Kidney (tissue), 14 donors: Measurements from ENCODE around the gene RREB1. TPM values are rescaled to one million over a fixed set of nuclear protein-coding genes. Genes with fewer than 3 reads are reported as not detected.
"Not testable (repeated sequence)": the region's sequence is repeated elsewhere in the genome, so short reads cannot be mapped to it uniquely, and the experiment has no call there.

ENCODE experiments used
- DNase-seq, 5 donors: peaks; one replicate each; pipeline ENCODE4 v3.0.0-alpha.2; 2013 to 2020
- FAIRE-seq: peaks from 2 replicates; lab custom pipeline; 2012; peaks lifted over from hg19 to GRCh38; lab: Jason Lieb, UNC
- H3K27ac ChIP-seq, 2 donors: one replicate each; pipeline ENCODE4 v1.7.0; 2013; ENCODE audit warnings: low read depth in 2 of 2, low read length in 2 of 2, inconsistent platforms in 1 of 2
- H3K27me3 ChIP-seq: one replicate; pipeline ENCODE4 v1.7.1; 2013; ENCODE audit warnings: low read length, inconsistent platforms; ENCODE audit not compliant: control insufficient read depth, insufficient read depth
- H3K36me3 ChIP-seq, 3 donors: one replicate each; pipeline versions ENCODE4 v1.7.0 to v1.7.1; 2013; ENCODE audit warnings: low read length in 3 of 3, control low read depth in 1 of 3, inconsistent platforms in 1 of 3; ENCODE audit not compliant: insufficient read depth in 3 of 3, control insufficient read depth in 2 of 3
- H3K4me1 ChIP-seq, 3 donors: one replicate each; pipeline versions ENCODE4 v1.7.0 to v1.7.1; 2013; ENCODE audit warnings: low read length in 3 of 3, inconsistent platforms in 1 of 3, low read depth in 1 of 3; ENCODE audit not compliant: control insufficient read depth in 2 of 3, insufficient read depth in 2 of 3
- H3K4me3 ChIP-seq, 3 donors: one replicate each; pipeline versions ENCODE4 v1.7.0 to v1.8.1; 2013; ENCODE audit warnings: low read length in 3 of 3, control low read depth in 1 of 3, inconsistent platforms in 1 of 3
- H3K9ac ChIP-seq, 3 donors: one replicate each; pipeline versions ENCODE4 v1.7.0 to v1.7.1; 2013; ENCODE audit warnings: low read length in 3 of 3, control low read depth in 1 of 3, inconsistent platforms in 1 of 3
- H3K9me3 ChIP-seq, 3 donors: one replicate each; pipeline versions ENCODE4 v1.7.0 to v1.7.1; 2013; ENCODE audit warnings: low read length in 3 of 3, control low read depth in 1 of 3, inconsistent platforms in 1 of 3; ENCODE audit not compliant: control insufficient read depth in 2 of 3, insufficient read depth in 1 of 3
- intact Hi-C: fragments of 100-400 bp; cut with DNase I; formaldehyde crosslinking; loops from one replicate; pipeline ENCODE4 v1.11.1; 2022
- polyA plus RNA-seq: library from polyadenylated mRNA; stranded (reverse); fragments of 350-450 nt; fragmentation: Illumina TruSeq; extraction: RNeasy Lipid Tissue Mini Kit (QIAGEN cat#74804); gene quantifications from one replicate; pipeline ENCODE4 v1.2.3, GENCODE V29; 2014; ENCODE audit warnings: low read depth, low replicate concordance; ENCODE audit not compliant: insufficient read depth
- total RNA-seq: library from RNA; stranded (reverse); fragmentation: NEBNext Ultra II Directional; extraction: Animal tissue kit (Norgen Biotek cat#: 25700); gene quantifications from one replicate; pipeline ENCODE4 v1.2.1, GENCODE V29; 2021
- TF ChIP-seq, protein P1 (sequence below): IDR thresholded peaks from 3 replicates; pipeline ENCODE4 v1.5.1; 2012; ENCODE audit warnings: mild to moderate bottlenecking, moderate library complexity, borderline replicate concordance; ENCODE audit not compliant: insufficient read depth; ENCODE audit errors: extremely low read depth
- donor health status: control.
- donor health status: control.
- donor health status: control.
- donor health status: control.
- donor health status: control.
- donor health status: DM: yes; HTN: yes; CAD: no.
- donor health status: Normal renal cell carcinoma (clear cell type).

The RREB1 gene
- total and polyA plus RNA-seq, 2 donors from 2014 or later: 5.9 to 56.5 TPM

DNA sequence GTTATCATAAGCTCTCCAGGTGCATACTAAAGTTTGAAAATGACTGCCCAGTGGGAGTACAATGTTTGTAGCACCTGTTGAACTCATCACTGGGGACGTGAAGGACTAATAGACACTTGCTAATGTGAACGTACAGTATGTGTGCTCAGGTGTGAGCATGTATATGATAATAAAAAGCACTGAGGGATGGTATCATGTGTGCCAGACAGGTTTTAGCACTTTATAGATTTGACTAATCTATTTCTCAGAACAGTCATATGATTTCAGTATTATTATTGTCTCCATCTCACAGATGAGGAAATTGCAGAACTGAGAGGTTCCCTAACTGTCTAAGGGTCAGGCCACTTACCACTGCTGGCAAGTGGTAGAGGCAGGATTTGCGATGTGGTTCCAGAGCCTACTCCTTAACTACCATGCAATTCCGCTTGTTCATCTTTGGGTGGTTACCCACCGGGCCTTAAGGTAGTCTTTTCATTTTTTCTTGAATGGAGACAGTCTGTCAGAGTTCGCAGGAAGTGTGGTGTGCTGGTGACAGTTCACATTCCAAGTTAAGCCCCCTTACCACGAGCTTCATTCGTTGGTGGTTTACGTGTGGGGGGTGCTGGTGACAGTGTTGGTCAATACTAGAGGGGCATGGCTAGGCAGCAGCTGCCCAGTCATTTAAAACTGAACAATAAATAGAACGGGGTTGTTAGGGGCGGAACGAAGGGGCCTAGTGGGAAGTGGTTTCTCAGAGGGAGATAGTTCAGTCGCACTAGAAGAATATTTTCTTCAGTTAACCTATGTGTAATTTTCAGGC, 46.8 kb downstream of the RREB1 start:
- Histone ChIP-seq H3K9ac (no peak overlapping the region), H3K27me3 (no peaks in the 10 kb centered on the region), H3K4me1 (peaks cover 4 to 48% (median 18%) of the 10 kb centered on the region in 3 donors), H3K4me3 (no peak overlapping the region), H3K36me3 (no peaks in the 10 kb centered on the region), H3K9me3 (no peaks in the 10 kb centered on the region), H3K27ac (peak overlapping the region in 1 of 2 donors; percentile 12)
- intact Hi-C loops: no loop called here
- FAIRE-seq: no peak
- DNase-seq: no peak
- TF ChIP-seq, protein P1, sequence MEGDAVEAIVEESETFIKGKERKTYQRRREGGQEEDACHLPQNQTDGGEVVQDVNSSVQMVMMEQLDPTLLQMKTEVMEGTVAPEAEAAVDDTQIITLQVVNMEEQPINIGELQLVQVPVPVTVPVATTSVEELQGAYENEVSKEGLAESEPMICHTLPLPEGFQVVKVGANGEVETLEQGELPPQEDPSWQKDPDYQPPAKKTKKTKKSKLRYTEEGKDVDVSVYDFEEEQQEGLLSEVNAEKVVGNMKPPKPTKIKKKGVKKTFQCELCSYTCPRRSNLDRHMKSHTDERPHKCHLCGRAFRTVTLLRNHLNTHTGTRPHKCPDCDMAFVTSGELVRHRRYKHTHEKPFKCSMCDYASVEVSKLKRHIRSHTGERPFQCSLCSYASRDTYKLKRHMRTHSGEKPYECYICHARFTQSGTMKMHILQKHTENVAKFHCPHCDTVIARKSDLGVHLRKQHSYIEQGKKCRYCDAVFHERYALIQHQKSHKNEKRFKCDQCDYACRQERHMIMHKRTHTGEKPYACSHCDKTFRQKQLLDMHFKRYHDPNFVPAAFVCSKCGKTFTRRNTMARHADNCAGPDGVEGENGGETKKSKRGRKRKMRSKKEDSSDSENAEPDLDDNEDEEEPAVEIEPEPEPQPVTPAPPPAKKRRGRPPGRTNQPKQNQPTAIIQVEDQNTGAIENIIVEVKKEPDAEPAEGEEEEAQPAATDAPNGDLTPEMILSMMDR: no peak

GRCh38 chr6:7155871-7156579, 48.3 kb downstream of the RREB1 start:
- no peak for DNase-seq
- no peaks in the 10 kb centered on the region for H3K36me3 ChIP-seq
- intact Hi-C loops: no loop called here
- no peak for FAIRE-seq
- no peak overlapping the region for H3K4me3 ChIP-seq
- no peak overlapping the region for H3K9ac ChIP-seq
- H3K9me3 ChIP-seq: no peaks in the 10 kb centered on the region
- H3K27me3 ChIP-seq: no peaks in the 10 kb centered on the region
- H3K4me1 ChIP-seq: peaks cover 0 to 42% (median 15%) of the 10 kb centered on the region in 3 donors
- peak overlapping the region in 1 of 2 donors; percentile 55 for H3K27ac ChIP-seq
- TF ChIP-seq, protein P1: no peak

- intact Hi-C loops: no loop called here
- FAIRE-seq (no peak), DNase-seq (no peak)
- H3K9ac ChIP-seq: no peak overlapping the region
- no peaks in the 10 kb centered on the region for H3K9me3 ChIP-seq
- TF ChIP-seq, protein P1: no peak
- H3K27ac ChIP-seq: peak overlapping the region in 1 of 2 donors; percentile 55
- no peaks in the 10 kb centered on the region for H3K36me3 ChIP-seq
- no peaks in the 10 kb centered on the region for H3K27me3 ChIP-seq
- H3K4me1 ChIP-seq: peaks cover 0 to 41% (median 10%) of the 10 kb centered on the region in 3 donors
- no peak overlapping the region for H3K4me3 ChIP-seq
These were observed 49.0 kb downstream of the RREB1 start for GRCh38 chr6:7156643-7157278.

DNA sequence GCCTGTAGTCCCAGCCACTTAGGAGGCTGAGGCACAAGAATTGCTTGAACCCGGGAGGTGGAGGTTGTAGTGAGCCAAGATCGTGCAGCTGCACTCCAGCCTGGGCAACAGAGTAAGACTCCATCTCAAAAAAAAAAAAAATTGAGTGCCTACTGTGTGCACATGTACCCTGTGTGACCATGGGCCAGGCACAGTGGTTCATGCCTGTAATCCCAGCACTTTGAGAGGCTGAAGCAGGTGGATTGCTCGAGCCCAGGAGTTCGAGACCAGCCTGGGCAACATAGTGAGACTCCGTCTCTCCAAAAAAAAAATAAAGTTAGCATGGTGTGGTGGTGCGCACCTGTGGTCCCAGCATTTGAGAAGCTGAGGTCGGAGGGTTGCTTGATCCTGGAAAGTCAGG, 49.5 kb downstream of the RREB1 start:
- H3K4me1 ChIP-seq: peaks cover 0 to 41% (median 10%) of the 10 kb centered on the region in 3 donors
- intact Hi-C loops, FAIRE-seq, DNase-seq, H3K4me3 ChIP-seq, H3K9me3 ChIP-seq, H3K27me3 ChIP-seq, H3K27ac ChIP-seq, H3K9ac ChIP-seq, H3K36me3 ChIP-seq: not testable (repeated sequence)
